ENCODE data around the gene CCR6. TPM values are rescaled to one million over a fixed set of nuclear protein-coding genes. Genes with fewer than 3 reads are reported as not detected.
"Not testable (repeated sequence)": the region's sequence is repeated elsewhere in the genome, so short reads cannot be mapped to it uniquely, and the experiment has no call there.

Gene CCR6
- polyA plus RNA-seq, 1 donor = not detected

DNA sequence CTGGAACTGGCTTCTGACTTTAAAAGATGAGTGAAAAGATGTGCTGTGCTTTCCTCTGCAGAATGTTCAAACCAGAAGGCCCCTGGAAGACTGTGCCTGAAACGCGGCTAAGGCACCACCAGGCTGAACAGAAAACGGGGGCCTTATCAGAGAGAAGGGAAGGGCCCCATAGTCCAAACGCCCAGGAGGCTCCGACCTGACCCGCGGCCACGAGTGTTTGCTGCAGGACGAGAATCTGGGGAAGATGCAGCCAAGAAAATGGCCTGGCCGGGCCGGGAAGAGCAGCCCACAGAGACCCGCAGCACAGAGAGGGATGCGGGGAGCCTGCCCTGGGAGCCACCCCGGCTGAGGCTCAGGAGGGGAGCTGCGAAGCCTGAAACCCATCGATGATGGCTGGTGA lies 45.4 kb downstream of the CCR6 start:
- DNase-seq (ENCODE audit: low read depth) = not testable (repeated sequence)

DNA sequence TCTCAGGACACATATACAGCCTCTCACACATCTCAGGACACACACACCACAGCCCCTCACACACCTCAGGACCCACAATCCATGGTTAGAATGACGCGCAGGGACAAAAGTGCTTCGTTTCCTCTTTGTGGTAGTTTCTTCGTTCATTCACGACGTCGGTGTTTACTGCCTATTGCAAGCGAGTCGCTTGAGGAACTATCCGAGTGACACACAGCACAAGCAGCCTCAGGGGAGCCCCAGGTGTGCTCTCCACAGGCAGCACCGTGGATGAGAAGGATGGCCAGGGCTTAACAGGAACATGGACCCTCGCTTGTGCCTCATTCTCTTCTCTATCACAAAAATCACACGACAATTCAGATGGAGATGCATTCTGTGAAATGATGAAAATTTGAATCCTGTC lies 47.0 kb downstream of the CCR6 start:
- not testable (repeated sequence) for DNase-seq (ENCODE audit: low read depth)

DNA sequence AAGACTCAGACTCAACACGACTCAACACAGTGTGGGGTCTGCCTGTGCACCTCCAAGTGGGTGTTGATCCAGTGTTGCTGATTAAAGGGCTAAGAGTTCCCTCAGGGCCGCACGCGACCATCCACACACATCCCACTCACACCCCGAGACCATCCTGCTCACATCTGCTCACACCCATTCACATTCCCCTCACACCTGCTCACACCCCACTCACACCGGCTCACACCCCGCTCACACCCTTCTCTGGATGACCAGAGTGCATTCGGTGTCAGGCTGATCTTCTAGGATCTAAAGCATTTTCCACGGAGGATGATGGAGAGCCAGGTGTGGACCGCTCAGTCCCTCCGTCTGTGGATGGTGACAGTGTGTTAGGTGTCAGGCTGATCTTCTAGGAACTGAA lies 48.4 kb downstream of the CCR6 start:
- not testable (repeated sequence) for DNase-seq (ENCODE audit: low read depth)

DNA sequence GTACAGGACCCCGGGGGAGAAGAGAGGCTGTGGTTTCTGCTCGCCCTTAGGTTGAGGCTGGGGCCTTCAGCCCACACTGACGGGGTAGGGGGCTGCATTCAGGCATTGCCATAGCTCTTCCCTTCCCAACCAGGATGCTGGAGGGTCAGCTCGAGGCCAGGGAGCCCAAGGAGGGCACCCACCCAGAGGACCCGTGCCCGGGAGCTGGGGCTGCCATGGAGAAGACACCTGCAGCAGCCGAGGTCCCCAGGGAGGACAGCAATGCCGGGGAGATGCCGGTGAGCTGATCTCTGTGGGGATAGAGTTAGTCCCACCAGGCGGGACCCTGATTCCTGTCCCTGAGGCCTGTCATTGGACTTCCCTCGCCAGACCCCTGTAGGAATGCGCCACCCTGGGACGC lies 49.1 kb downstream of the CCR6 start:
- not testable (repeated sequence) for DNase-seq (ENCODE audit: low read depth)

DNA sequence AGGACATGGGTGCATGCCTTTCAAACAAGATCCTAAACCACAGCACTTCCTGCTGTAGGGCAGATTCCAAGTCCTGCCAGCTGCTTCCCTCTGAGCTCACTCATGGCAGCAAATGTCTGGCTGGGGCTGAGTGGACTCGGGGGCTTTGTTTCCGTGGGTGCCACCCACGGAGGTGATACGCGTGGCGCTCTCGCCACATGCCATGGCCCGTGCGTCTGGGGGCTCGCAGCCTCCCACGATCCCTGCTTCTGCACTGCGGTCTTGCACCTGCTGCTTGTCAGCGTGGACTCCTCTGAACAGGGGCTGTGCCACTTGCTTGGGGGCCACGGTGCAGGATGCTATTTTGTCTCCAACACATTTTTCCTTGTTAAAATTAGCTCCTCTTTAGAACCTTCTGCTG lies 54.4 kb downstream of the CCR6 start:
- DNase-seq (ENCODE audit: low read depth) = not testable (repeated sequence)

DNA sequence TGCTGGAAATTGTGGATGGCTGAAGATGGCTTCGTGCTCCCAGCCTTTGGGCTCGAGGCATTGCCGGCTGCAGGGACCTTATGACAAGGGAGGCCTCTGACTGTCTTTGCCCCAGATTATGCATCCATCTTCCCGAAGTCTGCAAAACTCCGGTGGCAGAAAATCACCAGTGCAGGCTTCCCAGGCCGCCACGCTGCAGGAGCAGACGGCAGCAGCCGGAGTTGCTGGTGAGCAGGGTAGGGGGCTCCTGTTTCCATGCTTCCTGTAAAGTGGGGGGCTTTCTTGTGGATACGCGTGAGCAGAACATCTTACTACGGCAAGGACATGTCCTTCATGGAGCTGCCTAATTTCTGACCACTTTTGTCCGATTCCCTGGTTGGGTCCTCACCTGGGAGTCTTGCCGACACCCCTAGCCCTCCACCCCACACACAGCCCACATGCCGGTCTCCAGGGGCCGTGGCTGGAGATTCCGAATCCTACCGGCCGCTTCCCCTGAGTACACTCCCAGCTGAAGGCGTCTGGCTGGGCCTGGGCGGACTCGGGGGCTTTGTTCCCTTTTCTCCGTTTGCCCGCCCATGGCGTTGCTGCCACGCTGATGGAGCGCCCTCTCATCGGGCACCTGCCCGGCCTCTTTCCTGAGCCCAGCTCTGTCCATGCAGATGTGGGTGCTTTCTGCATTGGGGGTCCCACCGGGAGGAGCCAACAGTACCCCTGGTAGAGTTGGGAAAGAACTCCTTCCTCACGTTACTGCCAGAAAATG lies 56.2 kb downstream of the CCR6 start:
- DNase-seq (ENCODE audit: low read depth) = not testable (repeated sequence)

DNA sequence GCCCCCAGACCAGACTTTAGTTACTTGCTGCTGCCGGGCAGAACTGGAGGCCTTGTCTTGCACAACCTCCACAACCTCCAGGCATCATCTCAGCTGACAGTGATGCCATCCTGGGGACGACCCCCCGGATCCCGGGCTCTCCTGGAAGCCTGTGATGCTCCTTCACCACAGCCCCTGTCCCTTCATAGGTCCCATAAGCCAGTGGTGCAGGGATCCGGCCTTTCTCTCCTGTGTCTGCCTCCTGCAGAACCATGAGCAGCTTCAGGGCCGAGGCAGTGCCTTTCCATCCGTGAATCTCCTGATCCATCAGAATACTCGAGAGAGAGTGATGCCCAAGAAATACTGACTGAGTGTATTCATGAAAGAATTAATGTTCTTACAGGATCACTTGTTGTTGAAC lies 57.2 kb downstream of the CCR6 start:
- DNase-seq (ENCODE audit: low read depth) = not testable (repeated sequence)

DNA sequence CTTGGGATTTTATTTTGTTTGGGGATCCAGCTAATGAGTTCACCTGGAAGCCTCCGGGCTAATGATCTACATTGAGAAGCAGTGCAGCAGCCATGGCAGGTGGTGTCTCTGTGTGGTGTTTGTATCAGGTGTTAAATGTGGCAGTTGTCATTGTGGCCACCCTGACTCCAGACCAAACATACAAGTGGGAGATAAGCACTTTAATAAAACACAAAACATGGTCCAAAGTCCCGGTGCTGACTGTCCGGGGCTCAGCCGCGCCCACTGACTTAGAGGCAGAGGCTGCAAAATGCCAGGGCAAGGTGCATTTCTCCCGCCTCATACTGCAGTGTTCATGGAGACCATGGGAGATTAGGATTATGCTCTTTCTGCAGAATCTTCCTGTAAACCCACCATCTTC lies 58.5 kb downstream of the CCR6 start:
- not testable (repeated sequence) for DNase-seq (ENCODE audit: low read depth)

DNA sequence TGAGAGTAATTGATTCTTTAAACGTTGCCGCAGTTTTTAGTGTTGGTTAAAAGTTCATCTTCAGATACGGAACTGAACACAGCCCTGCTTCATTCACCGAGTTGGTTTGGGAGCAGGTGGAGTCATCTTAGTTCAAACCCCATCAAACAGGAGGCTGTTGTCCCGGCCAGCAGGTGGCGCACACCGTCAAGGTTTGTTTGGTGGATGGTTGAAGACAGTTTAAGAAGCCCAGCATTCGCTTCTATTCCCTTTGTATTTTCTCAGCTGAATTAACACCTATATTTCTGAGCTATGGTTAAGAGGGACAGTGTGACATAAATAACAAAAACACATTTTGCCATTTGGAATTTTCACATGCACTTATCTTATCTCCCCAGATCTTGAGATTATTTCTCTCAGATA lies 60.0 kb downstream of the CCR6 start:
- DNase-seq (ENCODE audit: low read depth) = not testable (repeated sequence)

DNA sequence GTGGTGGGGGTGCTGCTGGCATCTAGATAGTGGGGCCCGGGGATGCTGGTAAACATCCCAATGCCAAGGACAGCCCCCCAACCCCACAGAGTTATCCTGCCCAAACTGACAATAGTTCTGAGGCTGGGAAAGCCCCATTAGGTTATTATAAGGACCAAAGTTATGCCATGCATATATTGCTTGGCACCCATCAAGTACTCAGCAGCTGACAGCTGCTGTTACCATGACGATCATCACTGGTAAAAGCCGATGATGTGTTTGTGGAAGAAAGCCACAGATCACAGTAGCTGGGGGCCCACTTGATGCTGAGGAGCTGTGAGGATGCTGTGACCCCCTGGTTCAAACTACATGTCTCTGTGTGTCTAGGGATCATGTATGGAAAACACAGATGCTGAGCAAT lies 62.2 kb downstream of the CCR6 start:
- DNase-seq (ENCODE audit: low read depth) = not testable (repeated sequence)

DNA sequence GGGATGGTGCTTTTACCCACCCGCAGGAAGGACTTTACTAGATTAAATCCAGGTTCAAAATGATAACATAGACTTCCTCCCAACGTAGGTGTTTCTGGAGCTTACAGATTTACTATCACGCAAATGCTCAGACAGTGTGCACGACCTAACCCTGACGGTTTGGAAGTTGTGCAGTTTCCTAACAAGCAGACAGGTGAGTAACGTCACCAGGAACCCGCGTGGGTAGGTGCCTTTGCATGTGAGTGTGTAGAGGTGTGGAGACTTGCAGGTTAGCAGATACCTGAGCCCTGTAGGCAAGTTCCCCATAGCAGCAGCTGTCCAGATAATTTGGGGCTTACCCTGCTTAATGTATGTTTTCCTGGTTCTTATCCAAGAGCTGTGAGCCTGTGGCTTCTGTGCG lies 64.4 kb downstream of the CCR6 start:
- not testable (repeated sequence) for DNase-seq (ENCODE audit: low read depth)

Other genes with a start within 250 kb of the CCR6 start
- 14.3 TPM for gene RNASET2, start 166.5 kb upstream of the CCR6 start, polyA plus RNA-seq (ENCODE audit: insufficient read length)
- 16.1 TPM for gene CEP43, start 123.7 kb upstream of the CCR6 start, polyA plus RNA-seq (ENCODE audit: insufficient read length)
- gene GPR31, start 34.9 kb downstream of the CCR6 start, polyA plus RNA-seq (ENCODE audit: insufficient read length) = not detected
- gene UNC93A, start 168.2 kb downstream of the CCR6 start, polyA plus RNA-seq (ENCODE audit: insufficient read length) = not detected
- gene TTLL2, start 202.0 kb downstream of the CCR6 start, polyA plus RNA-seq (ENCODE audit: insufficient read length) = 0.11 TPM